Stimulated activated CD4-positive, alpha-beta T cell treated with anti-CD3 and anti-CD28 coated beads, TNF-alpha, amount 100 ng/mL, for 1 hour (primary cell): ENCODE measurements around the gene TNFRSF19.
"Not testable (repeated sequence)": the region's sequence is repeated elsewhere in the genome, so short reads cannot be mapped to it uniquely, and the experiment has no call there.

Experiments
- DNase-seq, 3 donors: peaks; one replicate each; pipeline ENCODE4 v3.0.0-alpha.2; 2020; ENCODE audit warnings: low read depth in 3 of 3, low spot score in 1 of 3

The TNFRSF19 gene, protein sequence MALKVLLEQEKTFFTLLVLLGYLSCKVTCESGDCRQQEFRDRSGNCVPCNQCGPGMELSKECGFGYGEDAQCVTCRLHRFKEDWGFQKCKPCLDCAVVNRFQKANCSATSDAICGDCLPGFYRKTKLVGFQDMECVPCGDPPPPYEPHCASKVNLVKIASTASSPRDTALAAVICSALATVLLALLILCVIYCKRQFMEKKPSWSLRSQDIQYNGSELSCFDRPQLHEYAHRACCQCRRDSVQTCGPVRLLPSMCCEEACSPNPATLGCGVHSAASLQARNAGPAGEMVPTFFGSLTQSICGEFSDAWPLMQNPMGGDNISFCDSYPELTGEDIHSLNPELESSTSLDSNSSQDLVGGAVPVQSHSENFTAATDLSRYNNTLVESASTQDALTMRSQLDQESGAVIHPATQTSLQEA

GRCh38 chr13:23570099-23570920 lies at the start of gene TNFRSF19:
Gene TNFRSF19 (plus strand): TSS chr13:23570412. CDS start chr13:23590184, 19,772 bp downstream.
- DNase-seq, result no peak

DNA sequence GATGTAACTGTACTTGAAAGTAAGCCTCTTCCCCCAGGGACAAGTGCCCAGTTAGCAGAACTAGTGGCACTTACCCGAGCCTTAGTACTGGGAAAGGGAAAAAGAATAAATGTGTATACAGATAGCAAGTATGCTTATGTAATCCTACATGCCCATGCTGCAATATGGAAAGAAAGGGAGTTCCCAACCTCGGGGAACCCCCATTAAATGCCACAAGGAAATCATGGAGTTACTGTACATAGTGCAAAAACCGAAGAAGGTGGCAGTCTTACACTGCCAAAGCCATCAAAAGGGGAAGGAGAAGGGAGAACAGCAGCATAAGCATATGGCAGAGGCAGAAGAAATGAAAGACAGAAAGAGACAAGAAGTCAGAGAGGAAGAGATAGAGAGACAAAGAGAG lies 40.3 kb upstream of the TNFRSF19 start:
- not testable (repeated sequence) for DNase-seq

- no peak for DNase-seq
Measured at GRCh38 chr13:23531446-23531845, 38.8 kb upstream of the TNFRSF19 start.

GRCh38 chr13:23534090-23534489 lies 36.1 kb upstream of the TNFRSF19 start:
- no peak for DNase-seq

GRCh38 chr13:23541221-23541824 lies 28.9 kb upstream of the TNFRSF19 start:
- no peak for DNase-seq

DNA sequence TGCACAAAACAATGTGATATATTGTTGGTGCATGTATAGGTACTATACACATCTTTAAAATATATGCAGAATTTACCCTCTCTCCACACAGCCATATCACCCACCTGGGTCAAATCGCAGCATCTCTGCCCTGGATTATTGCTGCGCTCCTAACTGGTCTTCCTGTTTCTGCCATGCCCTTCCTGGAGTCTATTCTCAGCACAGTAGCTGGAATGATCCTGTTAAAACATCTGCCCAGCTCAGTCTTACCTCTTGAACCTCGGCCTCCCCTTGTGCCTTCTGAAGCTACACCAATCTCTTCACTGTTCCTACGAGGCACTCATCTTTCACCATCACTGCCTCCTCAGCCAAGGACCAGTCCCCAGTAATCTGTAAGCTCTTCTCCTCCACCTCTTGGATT lies 25.5 kb upstream of the TNFRSF19 start:
- DNase-seq, result no peak

- no peak for DNase-seq
Measured at GRCh38 chr13:23547000-23547590, 23.1 kb upstream of the TNFRSF19 start.

GRCh38 chr13:23549724-23550123 lies 20.5 kb upstream of the TNFRSF19 start:
- no peak for DNase-seq

GRCh38 chr13:23550163-23550562 lies 20.0 kb upstream of the TNFRSF19 start:
- DNase-seq, result no peak

DNA sequence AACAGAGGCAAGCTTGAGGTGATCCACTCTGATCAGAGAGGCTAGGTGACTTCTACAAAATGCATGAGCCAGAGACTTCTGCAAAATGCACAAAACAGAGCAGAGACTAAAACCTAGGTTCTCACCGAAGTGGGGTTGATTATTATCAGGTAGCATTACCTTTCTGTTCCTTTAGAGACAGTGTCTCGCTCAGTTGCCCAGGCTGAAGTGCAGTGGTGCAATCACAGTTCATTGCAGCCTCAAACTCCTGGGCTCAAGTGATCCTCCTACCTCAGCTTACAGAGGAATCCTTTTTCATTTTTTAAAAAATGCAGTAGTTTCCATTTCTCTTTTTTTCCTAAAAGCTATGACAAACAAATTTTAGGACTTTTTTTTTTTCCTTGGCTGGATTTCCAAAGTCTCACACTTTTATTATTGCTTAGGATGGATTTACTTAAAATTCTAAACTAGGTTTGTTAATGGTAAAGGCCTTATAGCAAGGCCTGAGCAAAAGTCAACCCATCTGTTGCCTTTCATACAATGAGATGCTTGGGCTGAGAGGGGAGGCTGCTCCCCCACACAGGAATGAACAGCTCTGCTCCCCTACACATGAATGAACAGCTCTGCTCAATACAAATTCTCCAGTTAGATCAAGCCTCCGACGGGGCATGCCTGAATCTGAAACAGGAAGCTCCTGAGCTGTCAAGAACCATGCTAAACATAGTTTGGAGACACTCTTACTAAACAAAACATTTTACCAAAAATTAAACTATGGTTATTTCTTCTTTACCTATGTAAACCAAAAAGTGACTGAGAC lies 18.8 kb upstream of the TNFRSF19 start:
- no peak for DNase-seq

DNA sequence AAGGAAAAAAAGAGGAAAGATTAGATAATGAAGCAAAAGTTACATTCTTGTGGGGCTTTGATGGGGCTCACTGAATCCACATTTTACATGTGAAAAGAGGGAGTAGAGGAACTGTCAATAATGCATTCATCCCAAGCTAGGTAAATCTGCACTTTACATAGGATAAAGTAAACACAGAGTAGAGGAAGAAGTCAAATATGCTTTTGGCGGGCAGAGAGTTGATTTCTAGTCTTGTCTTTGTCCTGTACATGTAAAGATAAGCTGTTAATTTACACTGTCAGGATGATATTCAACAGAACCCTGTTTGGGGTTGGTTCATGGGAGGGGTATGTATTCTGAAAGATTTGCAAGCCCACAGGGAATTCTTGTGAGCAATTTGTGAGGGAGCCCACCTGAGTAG lies 18.0 kb upstream of the TNFRSF19 start:
- no peak for DNase-seq

DNA sequence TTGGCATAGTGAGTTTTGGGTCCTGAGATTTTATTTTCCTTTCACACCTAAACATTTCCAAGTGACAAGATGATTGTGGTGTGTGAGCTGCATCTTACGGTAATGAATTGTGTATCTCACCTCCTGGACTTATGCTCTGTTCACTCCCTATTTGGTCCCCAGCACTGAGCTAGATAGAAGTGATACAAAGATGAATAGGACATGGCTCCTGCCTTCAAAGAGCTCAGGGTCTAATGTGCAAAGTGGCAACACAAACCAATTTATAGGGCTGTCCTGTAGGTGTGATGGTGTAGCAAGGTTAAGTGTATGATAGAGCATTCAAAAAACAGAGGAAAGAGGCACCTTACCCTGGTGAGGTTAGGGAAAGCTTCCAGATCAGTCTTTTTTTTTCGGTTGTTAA lies 17.6 kb upstream of the TNFRSF19 start:
- DNase-seq, result no peak

- no peak for DNase-seq
Measured at GRCh38 chr13:23554000-23554399, 16.2 kb upstream of the TNFRSF19 start.

DNA sequence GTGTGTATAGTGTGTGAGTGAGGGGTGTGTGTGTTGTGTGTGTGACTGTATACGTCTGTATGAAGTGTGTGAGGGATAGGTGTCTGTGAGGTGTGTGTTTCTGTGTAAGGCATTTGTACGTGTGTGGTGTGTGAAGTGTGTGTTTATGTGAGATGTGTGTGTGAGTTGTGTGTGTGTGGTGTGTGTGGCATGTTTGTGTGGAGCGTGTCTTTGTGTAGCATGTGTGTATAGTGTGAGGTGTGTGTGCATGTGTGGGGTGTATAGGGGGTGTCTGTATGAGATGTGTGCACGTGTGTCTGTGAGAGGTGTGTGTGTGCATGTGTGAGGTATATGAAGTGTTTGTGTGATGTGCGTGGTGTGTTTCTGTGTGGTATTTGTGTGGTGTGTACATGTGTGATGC lies 13.2 kb upstream of the TNFRSF19 start:
- no peak for DNase-seq

GRCh38 chr13:23557733-23558132 lies 12.5 kb upstream of the TNFRSF19 start:
- no peak for DNase-seq

DNA sequence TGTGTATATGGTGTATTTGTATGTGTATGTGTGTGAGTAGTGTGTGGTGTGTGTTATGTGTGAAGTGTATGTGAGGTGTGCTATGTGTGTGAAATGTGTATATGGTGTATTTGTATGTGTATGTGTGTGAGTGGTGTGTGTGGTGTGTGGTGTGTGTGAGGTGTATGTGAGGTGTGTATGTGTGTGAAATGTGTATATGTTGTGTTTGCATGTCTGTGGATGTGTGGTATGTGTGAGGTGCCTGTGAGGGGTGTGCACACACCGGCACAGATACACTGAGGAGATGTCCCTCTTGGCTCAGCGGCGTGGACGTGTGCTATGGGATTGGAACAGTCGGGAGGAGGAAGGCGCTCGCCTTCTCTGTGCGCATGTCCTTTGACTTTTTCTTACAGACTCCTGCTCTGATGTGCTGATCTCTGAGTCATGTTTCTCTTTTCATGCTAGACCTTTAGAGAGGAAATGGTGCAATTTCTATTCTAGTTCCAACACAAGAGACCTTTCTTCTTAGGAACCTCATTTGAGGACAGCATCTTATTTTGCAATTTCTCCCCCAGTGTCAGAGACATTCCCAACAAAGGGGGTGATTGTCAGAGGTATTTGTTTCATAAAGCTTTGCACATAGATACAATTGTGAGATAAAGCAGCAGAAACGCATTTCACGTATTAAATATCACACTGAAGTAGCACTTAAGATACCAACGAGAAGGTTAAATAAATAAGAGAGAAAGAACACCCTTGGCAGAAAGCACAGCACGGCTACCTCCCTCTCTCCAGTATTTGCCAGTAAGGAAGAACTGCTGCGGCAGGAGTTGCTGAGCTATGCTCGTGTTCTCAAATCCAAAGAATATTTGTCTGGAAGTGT lies 11.3 kb upstream of the TNFRSF19 start:
- no peak for DNase-seq

- no peak for DNase-seq
Measured at GRCh38 chr13:23560571-23561089, 9.6 kb upstream of the TNFRSF19 start.

- no peak for DNase-seq
Measured at GRCh38 chr13:23561261-23561660, 9.0 kb upstream of the TNFRSF19 start.

GRCh38 chr13:23563085-23563845 lies 6.9 kb upstream of the TNFRSF19 start:
- no peak for DNase-seq
